HG02642 (cell line): ENCODE measurements around the gene ZNF853.
"Not testable (repeated sequence)": the region's sequence is repeated elsewhere in the genome, so short reads cannot be mapped to it uniquely, and the experiment has no call there.

Experiments
- ATAC-seq: cut with Tn5 transposase; IDR thresholded peaks from one replicate; pipeline ENCODE4 v1.9.1; 2021; ENCODE audit warnings: mild to moderate bottlenecking; ENCODE audit not compliant: unreplicated experiment, poor library complexity

ZNF853 gene

GRCh38 chr7:6650086-6650485 lies 34.7 kb downstream of the ZNF853 start:
- no peak for ATAC-seq

GRCh38 chr7:6650521-6651011 lies 35.2 kb downstream of the ZNF853 start:
- no peak for ATAC-seq

GRCh38 chr7:6651851-6652445 lies 36.5 kb downstream of the ZNF853 start:
- no peak for ATAC-seq

GRCh38 chr7:6652446-6653011 lies 37.1 kb downstream of the ZNF853 start:
- no peak for ATAC-seq

GRCh38 chr7:6653071-6654003 lies 37.9 kb downstream of the ZNF853 start:
- ATAC-seq: no peak

- ATAC-seq: no peak
These were observed 38.9 kb downstream of the ZNF853 start for GRCh38 chr7:6654113-6654841.

- no peak for ATAC-seq
These were observed 39.6 kb downstream of the ZNF853 start for GRCh38 chr7:6654842-6655610.

- ATAC-seq: no peak
These were observed 40.4 kb downstream of the ZNF853 start for GRCh38 chr7:6655636-6656385.

- no peak for ATAC-seq
These were observed 41.0 kb downstream of the ZNF853 start for GRCh38 chr7:6656413-6656812.

GRCh38 chr7:6658618-6659345 lies 43.4 kb downstream of the ZNF853 start:
- no peak for ATAC-seq

GRCh38 chr7:6670851-6671250 lies 55.4 kb downstream of the ZNF853 start:
- not testable (repeated sequence) for ATAC-seq
